GM19397 (cell line): ENCODE results near the gene CDCA8.
"Not testable (repeated sequence)": the region's sequence is repeated elsewhere in the genome, so short reads cannot be mapped to it uniquely, and the experiment has no call there.

Experiments
- ATAC-seq: cut with Tn5 transposase; IDR thresholded peaks from one replicate; pipeline ENCODE4 v1.9.1; 2021; ENCODE audit warnings: mild to moderate bottlenecking, moderate library complexity; ENCODE audit not compliant: unreplicated experiment

CDCA8 gene

DNA sequence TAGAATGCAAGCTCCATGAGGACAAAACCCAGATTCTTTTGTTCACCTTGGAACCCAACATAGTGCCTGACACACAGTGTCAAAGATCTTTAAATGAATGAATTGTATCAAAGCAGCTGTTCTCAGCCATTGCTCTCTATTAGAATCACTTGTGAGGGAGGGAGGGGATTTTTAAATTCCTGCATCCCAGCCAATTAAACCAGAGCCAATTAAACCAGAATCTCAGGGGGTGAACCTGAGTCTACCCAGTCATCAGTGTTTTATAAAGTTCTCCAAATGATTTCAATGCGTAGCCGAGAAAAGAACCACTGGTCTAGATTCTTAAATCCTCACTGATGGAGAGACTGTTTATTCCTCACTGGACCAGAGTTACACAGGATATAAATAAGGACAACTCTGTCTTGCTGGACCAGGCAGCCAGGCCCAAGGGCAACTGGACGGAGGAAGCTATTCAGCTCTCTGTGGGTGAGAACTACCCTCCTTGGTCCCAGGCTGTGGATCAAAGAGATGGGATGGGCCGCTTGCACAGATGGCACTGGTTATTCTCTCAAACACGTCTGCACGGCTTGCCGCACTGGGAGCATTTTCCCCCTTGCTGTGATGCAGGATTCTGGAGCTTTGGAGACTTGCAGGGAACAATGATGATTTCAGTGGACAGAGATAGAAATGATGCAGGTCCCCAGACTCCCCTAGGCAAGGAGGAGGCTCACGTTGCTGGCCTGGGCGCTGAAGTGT, 20.0 kb upstream of the CDCA8 start:
- ATAC-seq: no peak

GRCh38 chr1:37673920-37674319, 18.4 kb upstream of the CDCA8 start:
- ATAC-seq: no peak

DNA sequence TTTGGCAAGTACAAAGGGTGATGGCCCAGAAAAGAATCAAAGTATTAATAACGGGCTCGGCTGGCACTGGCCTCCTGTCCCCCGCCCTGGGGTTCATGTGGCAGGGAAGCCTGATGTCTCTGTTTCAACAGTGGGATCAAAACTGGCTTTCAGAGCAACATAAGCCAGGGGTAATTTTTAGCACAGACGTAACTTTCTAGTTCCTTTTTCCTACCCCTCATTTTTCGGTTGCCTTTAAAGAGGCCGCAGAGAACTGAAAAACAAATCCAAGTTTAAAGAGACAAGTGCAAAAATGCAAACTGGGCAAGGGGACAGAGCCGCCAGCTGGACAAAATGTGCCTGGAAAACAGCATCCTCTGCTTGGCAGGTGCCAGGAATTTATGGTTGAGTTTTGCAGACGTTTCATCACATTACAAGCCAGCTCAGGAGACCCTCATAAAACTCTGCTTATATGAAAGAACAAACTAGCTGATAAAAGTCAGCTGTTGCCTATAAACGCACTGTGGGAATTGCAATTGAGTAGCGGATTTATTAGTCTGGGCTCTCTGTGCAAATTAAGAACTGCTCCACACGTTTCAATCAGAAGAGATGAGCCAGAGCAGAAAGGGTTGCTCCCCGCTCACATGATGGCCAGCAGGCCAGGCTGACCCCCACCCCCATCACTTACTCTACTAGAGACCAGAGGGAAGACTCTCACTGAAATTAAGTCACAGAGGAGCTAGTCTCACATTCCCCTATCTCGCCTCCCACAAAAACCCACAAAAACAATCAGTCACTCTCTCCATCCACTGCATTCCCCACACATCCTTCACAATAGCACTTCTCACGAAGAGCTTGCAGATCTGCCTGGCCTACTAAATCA, 15.8 kb upstream of the CDCA8 start:
- ATAC-seq: no peak

- no peak for ATAC-seq
Observed at GRCh38 chr1:37677143-37677439, 15.2 kb upstream of the CDCA8 start.

GRCh38 chr1:37677808-37678207, 14.5 kb upstream of the CDCA8 start:
- no peak for ATAC-seq

- ATAC-seq: no peak
Observed at GRCh38 chr1:37680933-37681332, 11.4 kb upstream of the CDCA8 start.

DNA sequence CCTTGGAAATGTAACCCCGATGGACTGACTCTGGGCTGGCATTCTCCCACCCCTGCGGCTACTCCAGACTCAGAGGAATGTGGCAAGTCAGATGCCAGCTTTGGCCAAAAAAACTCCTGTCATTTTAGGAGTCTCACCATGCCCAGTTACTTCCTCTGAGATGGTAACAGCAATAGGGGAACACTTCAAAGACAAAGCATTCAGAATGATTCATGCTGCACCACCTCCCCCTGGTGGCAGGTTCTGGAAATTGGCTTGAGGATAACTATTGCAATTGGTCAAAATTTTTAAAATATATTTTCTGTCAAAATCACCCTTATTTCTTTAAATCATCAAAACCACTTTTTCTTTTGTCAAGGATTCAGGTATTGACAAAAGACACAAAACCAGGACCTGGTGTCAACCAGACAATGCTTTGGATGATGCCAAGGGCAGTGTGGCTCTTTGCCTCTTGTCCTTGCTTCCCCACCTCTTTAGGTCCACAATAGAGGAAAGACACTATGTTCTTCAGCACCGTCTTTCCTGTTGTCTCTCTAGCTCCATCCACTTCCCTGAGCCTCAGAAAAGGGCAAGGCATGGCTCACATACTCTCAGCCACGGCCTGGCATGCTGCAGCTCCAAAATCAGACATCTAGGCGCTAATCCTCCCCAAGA, 9.9 kb upstream of the CDCA8 start:
- no peak for ATAC-seq

DNA sequence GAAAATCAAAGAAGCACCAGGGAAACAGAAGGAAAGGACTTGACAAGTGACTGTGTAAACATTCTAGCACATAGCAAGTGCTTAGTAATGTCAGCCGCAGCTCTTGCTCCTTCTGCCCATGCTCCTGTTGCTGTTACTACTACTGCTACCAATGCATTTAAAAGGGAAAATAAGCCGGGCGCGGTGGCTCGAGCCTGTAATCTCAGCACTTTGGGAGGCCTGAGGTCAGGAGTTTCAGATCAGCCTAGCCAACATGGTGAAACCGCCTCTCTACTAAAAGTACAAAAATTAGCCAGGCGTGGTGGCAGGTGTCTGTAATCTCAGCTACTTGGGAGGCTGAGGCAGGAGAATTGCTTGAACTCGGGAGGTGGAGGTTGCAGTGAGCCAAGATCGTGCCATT, 8.1 kb upstream of the CDCA8 start:
- not testable (repeated sequence) for ATAC-seq

DNA sequence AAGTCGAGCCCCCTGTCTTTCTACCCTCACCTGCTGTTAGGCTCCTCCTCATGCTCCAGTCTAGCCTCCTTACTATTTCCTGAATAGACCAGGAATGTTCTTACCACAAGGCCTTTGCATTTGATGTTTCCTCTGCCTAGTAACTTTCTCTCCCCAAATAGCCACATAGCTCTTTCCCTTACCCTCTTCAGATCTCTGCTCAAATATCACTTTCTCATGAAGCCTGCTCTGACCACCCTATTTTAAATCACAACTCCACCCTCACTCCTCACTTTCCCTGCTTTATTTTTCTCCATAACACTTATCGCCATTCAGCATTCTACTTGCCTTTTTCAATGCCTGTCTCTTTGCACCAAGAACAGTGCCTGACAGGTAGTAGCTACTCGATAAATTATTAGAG, 6.6 kb upstream of the CDCA8 start:
- no peak for ATAC-seq

GRCh38 chr1:37687764-37688163, 4.6 kb upstream of the CDCA8 start:
- ATAC-seq: not testable (repeated sequence)

DNA sequence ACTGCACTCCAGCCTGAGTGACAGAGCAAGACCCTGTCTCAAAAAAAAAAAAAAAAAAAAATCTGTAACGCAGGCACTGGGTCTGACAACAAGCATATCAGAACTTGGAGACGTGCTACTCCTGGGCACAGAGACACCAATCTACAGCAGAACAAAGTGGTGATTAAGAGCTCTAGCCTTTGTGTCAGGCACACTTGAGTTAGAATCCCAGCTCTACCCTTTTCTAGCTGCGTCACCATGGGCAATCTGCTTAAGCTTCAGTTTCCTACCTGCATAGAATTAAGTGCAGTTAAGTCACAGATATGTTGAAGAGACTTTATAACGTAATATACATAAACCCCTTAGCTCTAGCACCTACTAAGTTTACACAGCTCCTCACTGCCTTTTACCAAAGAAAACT, 3.4 kb upstream of the CDCA8 start:
- no peak for ATAC-seq

GRCh38 chr1:37691497-37692077, 729 bp upstream of the CDCA8 start:
- ATAC-seq: no peak

DNA sequence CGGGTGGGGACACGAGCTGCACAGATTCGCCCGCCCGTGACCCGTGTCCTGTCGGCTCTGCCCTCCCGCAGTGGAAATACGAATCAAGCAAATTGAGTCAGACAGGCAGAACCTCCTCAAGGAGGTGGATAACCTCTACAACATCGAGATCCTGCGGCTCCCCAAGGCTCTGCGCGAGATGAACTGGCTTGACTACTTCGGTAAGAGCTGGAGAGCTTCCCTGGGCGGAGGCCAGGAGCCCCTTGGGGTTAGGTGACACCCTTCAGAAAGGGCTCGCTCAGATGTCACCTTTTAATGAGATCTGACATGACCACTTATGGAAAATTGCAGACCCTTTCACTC, 489 bp downstream of the CDCA8 start:
- ATAC-seq: no peak

- no peak for ATAC-seq
Observed at GRCh38 chr1:37697090-37697489, 4.8 kb downstream of the CDCA8 start.

DNA sequence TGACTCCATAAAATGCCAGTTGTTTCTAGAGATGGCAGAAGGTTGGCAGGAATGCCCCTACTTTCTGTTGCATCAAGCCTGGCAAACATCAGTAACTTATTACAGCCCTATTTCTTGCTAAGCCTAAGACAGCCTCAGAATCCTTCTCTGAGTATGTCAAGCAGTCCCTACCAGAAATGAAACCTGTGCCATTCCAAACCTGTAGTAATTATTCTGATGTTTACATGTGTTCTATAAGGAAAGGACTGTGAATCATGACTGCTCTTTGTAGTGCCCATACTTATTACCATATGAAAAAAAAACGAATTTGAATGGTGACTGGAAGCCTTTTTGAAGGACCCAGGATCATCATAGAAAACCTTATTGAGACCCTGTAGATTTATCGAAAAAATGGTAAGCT, 5.4 kb downstream of the CDCA8 start:
- no peak for ATAC-seq

DNA sequence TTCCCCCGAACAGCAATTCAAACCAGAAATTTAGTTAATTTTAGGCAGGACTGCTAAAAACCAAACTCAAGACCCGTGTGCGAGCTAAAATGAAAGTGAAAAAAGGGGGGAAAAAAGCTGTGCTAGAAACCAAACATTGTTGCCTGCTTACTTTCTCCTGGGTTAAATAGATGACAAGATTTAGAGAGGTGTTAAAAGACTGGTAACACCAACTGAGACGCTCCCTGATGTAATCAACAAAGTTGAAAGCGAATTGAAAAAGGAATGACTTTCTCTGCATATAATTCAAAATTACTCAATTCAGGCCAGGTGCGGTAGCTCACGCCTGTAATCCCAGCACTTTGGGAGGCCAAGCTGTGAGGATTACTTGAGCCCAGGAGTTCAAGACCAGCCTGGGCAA, 6.8 kb downstream of the CDCA8 start:
- ATAC-seq: no peak

- no peak for ATAC-seq
Observed at GRCh38 chr1:37701051-37701450, 8.7 kb downstream of the CDCA8 start.

DNA sequence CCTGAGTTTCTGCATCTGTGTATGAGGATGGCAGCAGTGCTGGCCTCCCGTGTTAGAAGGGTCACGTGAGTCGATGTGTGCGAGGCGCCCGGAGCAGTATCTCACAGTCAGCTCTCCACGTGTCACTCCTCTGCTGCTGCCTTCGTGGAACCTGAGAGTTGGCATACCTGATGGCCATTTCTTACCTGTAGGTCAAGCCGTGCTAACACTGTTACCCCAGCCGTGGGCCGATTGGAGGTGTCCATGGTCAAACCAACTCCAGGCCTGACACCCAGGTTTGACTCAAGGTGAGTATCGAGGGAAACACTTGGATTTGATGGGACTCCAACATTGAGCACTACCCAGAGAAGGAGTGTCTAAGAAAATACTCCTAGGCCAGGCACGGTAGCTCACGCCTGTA, 10.7 kb downstream of the CDCA8 start:
- ATAC-seq: no peak

GRCh38 chr1:37704966-37705365, 12.7 kb downstream of the CDCA8 start:
- no peak for ATAC-seq

GRCh38 chr1:37705399-37705798, 13.1 kb downstream of the CDCA8 start:
- ATAC-seq: no peak

- no peak for ATAC-seq
Observed at GRCh38 chr1:37708471-37708870, 16.2 kb downstream of the CDCA8 start.

GRCh38 chr1:37714226-37714625, 21.9 kb downstream of the CDCA8 start:
- ATAC-seq: no peak
